ENCODE results near the gene LCN10. TPM values are rescaled to one million over a fixed set of nuclear protein-coding genes. Genes with fewer than 3 reads are reported as not detected.
A peak's percentile ranks its signal among the peaks of the same experiment; 100 is the strongest.

LCN10 gene
- total and polyA plus RNA-seq, 9 of the 15 experiments (the other 6 are each of a cell fraction or from before 2014, with no cell fraction given), result 0.10 to 0.21 (median 0.14) TPM; not detected in 6

DNA sequence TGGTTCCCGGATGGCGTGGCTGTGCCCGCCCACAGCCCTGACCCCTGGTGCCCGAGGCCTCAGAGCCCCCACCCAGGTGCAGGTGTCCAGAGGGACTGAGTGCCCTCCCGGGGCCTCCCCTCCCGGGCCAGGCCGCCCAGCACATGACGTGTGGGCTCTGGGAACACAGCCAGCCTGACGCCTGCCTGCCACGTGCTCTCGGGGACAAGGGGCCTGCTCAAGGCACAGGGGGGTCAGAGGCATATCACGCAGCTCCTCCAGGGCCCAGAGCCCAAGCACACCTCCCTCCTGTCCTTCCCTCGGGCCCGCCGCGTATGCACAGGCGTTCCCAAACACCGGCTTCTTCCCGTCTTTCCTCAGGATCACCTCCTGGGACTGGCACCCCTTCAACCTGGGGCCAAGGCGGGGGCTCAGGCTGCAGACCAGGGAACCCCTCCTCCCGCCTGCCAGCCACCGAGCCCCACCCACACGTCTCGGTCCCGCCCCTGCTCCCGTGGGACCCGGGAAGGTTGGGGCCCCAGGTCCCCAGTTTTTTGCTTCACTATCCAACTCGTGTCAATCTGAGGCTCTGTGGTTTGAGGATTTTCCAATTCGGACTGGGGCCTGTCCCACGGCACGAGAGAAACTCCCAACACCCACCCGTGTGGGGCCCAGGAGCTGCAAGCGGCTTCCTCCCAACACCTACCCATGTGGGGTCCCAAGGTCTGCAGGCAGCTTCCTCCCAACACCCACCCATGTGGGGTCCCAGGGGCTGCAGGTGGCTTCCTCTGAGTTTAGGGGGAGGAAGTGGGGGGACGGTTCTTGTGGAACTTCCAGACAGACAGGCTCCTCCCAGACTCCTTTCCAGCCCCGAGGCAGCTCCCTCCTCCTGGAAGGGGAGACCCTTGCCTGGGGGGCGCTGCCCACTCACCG is 1.5 kb downstream of the LCN10 start (continued):
- TF ChIP-seq, protein P1, sequence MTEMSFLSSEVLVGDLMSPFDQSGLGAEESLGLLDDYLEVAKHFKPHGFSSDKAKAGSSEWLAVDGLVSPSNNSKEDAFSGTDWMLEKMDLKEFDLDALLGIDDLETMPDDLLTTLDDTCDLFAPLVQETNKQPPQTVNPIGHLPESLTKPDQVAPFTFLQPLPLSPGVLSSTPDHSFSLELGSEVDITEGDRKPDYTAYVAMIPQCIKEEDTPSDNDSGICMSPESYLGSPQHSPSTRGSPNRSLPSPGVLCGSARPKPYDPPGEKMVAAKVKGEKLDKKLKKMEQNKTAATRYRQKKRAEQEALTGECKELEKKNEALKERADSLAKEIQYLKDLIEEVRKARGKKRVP (CRISPR knock-in tag; IDR thresholded peaks at IDR 0.05), result no peak
- TF ChIP-seq PTRF (tag; IDR thresholded peaks at IDR 0.05) (no peak), POU5F1 (IDR thresholded peaks at IDR 0.05; ENCODE audit: borderline replicate concordance, low read depth, low read length, partially characterized antibody) (no peak), SP2 (IDR thresholded peaks at IDR 0.05; ENCODE audit: extremely low read depth, low read depth, low read length, poor library complexity, severe bottlenecking) (no peak), PPARD (CRISPR knock-in tag; IDR thresholded peaks at IDR 0.05) (no peak), NFIC (IDR thresholded peaks at IDR 0.05) (peak; percentile 73), C11orf30 (IDR thresholded peaks at IDR 0.05; ENCODE audit: low read depth) (no peak), ATF1 (CRISPR knock-in tag; IDR thresholded peaks at IDR 0.05) (no peak), ATF1 (tag; IDR thresholded peaks at IDR 0.05) (peak; percentile 43; the same call in 1 of the 2 replicates)
- TF ChIP-seq, protein P2, sequence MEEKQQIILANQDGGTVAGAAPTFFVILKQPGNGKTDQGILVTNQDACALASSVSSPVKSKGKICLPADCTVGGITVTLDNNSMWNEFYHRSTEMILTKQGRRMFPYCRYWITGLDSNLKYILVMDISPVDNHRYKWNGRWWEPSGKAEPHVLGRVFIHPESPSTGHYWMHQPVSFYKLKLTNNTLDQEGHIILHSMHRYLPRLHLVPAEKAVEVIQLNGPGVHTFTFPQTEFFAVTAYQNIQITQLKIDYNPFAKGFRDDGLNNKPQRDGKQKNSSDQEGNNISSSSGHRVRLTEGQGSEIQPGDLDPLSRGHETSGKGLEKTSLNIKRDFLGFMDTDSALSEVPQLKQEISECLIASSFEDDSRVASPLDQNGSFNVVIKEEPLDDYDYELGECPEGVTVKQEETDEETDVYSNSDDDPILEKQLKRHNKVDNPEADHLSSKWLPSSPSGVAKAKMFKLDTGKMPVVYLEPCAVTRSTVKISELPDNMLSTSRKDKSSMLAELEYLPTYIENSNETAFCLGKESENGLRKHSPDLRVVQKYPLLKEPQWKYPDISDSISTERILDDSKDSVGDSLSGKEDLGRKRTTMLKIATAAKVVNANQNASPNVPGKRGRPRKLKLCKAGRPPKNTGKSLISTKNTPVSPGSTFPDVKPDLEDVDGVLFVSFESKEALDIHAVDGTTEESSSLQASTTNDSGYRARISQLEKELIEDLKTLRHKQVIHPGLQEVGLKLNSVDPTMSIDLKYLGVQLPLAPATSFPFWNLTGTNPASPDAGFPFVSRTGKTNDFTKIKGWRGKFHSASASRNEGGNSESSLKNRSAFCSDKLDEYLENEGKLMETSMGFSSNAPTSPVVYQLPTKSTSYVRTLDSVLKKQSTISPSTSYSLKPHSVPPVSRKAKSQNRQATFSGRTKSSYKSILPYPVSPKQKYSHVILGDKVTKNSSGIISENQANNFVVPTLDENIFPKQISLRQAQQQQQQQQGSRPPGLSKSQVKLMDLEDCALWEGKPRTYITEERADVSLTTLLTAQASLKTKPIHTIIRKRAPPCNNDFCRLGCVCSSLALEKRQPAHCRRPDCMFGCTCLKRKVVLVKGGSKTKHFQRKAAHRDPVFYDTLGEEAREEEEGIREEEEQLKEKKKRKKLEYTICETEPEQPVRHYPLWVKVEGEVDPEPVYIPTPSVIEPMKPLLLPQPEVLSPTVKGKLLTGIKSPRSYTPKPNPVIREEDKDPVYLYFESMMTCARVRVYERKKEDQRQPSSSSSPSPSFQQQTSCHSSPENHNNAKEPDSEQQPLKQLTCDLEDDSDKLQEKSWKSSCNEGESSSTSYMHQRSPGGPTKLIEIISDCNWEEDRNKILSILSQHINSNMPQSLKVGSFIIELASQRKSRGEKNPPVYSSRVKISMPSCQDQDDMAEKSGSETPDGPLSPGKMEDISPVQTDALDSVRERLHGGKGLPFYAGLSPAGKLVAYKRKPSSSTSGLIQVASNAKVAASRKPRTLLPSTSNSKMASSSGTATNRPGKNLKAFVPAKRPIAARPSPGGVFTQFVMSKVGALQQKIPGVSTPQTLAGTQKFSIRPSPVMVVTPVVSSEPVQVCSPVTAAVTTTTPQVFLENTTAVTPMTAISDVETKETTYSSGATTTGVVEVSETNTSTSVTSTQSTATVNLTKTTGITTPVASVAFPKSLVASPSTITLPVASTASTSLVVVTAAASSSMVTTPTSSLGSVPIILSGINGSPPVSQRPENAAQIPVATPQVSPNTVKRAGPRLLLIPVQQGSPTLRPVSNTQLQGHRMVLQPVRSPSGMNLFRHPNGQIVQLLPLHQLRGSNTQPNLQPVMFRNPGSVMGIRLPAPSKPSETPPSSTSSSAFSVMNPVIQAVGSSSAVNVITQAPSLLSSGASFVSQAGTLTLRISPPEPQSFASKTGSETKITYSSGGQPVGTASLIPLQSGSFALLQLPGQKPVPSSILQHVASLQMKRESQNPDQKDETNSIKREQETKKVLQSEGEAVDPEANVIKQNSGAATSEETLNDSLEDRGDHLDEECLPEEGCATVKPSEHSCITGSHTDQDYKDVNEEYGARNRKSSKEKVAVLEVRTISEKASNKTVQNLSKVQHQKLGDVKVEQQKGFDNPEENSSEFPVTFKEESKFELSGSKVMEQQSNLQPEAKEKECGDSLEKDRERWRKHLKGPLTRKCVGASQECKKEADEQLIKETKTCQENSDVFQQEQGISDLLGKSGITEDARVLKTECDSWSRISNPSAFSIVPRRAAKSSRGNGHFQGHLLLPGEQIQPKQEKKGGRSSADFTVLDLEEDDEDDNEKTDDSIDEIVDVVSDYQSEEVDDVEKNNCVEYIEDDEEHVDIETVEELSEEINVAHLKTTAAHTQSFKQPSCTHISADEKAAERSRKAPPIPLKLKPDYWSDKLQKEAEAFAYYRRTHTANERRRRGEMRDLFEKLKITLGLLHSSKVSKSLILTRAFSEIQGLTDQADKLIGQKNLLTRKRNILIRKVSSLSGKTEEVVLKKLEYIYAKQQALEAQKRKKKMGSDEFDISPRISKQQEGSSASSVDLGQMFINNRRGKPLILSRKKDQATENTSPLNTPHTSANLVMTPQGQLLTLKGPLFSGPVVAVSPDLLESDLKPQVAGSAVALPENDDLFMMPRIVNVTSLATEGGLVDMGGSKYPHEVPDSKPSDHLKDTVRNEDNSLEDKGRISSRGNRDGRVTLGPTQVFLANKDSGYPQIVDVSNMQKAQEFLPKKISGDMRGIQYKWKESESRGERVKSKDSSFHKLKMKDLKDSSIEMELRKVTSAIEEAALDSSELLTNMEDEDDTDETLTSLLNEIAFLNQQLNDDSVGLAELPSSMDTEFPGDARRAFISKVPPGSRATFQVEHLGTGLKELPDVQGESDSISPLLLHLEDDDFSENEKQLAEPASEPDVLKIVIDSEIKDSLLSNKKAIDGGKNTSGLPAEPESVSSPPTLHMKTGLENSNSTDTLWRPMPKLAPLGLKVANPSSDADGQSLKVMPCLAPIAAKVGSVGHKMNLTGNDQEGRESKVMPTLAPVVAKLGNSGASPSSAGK (IDR thresholded peaks at IDR 0.05), result peak; percentile 84
- TF ChIP-seq, protein P3, sequence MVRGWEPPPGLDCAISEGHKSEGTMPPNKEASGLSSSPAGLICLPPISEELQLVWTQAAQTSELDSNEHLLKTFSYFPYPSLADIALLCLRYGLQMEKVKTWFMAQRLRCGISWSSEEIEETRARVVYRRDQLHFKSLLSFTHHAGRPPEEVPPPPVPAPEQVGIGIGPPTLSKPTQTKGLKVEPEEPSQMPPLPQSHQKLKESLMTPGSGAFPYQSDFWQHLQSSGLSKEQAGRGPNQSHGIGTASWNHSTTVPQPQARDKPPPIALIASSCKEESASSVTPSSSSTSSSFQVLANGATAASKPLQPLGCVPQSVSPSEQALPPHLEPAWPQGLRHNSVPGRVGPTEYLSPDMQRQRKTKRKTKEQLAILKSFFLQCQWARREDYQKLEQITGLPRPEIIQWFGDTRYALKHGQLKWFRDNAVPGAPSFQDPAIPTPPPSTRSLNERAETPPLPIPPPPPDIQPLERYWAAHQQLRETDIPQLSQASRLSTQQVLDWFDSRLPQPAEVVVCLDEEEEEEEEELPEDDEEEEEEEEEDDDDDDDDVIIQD (CRISPR knock-in tag; IDR thresholded peaks at IDR 0.05), result no peak
